ENCODE measurements around the gene NUDT3.
"Not testable (repeated sequence)": the region's sequence is repeated elsewhere in the genome, so short reads cannot be mapped to it uniquely, and the experiment has no call there.

Gene NUDT3

GRCh38 chr6:34281702-34282334 is 110.7 kb downstream of the NUDT3 start:
- no peak for DNase-seq

DNA sequence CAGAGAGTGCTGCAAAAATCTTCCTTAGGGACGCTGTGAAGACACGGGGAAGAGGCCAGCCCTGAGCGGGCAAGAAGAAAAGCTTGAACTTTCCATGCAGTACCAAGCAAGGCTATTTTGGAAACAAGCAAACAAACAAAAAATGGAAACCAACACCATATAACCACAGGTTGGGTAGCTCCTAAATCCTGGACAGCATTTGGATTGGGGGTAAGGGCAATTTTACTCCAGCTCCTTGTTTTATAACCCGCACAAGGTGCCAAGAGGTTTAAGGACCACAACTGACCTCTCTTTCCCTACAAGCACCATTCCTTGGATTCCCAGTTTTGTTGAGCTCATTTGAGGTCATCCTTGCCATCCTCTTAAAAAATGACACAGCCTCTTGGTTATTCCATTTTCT is 112.3 kb downstream of the NUDT3 start:
- no peak for DNase-seq

DNA sequence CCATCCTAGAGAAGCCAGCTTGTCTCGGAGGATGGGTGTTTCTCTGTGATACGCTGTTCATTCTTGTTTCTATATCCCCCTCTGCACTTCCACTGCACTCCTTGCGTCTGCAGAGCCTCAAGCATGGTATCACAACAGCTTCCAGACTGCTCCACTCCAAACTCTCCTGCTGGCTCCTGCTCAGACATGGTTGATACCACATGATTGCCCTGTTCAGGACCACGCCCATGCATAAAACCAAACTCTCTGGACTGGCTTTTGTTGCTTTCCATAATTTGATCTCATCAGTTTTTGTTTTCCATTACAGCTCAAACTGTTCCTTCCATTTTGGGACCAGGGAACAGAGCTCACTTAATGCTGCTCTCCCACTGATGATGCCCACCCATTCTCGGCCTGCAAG is 113.6 kb downstream of the NUDT3 start:
- DNase-seq, result no peak

GRCh38 chr6:34277763-34278112 is 114.7 kb downstream of the NUDT3 start:
- no peak for DNase-seq

DNA sequence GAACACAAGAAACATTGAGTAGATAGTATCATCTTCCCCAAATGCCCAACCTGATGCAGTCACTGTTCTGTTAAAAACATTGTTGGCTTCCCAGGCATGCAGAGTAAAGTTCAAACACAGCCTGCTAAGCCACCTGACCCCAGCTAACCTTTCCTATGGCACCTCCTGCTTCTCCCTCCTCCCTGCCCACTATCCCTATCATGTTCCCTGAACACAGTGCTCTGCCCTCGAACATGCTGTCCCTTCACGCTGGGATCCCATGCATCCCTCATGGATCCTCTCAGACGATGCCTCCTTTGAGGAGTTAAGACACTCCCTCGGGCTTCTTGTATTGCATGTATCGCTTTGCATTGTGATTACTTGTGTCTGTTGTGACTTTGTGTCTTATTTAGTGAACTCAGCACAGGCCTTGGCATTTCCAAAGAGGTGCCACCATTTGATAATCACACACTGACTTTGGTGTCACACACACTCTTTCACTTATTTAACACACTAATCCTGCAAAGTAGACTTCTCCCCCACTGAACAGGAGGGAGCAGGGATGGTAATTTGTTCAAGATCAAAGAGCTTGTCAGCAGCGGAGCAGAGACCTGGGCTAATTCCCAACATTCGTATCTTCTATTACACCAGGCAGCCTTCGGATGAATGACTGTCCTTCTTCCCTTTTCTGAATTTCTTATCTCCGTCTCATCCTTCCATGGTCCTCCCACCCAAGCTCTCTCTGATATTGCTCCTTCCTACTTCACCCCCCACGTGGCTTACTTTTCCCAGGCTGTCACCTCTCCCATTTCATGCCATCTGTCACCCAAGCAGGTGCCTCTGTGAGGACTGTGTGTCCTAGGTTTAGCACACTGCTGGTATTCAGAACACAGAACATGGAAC is 115.3 kb downstream of the NUDT3 start:
- DNase-seq, result no peak

DNA sequence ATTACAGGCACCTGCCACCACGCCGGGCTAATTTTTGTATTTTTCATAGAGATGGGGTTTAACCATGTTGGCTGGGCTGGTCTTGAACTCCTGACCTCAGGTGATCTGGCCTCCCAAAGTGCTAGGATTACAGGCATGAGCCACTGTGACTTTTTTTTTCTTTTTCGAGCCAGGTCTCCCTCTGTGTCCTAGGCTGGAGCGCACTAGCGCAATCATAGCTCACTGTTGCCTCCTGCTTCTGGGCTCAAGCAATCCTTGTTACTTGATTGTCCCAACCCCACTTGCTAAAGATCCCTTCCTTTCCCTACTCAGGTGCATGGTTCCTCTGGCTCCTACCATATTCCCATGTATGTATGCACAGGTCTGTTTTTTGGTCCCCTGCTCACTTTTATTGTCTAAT is 116.3 kb downstream of the NUDT3 start:
- DNase-seq, result no peak

DNA sequence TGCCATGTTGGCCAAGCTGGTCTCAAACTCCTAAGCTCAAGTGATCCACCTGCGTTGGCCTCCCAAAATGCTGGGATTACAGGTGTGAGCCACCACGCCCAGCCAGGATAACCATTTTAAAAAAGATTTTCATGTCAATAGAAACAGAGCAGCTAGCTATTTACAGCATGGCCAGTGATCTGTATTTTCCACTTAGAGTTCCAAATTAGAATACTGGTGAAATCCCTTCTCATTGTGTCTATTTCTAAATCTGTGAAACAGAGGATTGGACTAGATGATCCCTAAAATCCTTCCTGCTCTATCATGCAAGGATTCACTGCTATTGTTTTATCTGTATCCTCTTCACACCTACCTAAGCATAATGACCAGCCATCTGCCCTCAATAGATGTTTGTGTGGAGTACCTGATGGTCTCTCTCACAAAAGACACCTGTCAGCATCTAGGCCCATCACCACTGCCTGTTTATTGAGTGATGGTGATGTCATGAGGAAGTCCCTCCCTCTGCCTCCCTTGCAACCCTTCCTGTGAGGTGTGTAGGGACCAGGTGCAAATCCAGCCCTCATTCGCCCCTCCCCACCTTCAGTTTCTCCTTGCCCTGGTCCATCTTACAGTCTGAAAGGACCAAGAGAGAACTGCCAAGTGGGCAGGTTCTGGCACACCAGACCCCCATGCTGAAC is 117.2 kb downstream of the NUDT3 start:
- DNase-seq, result no peak

- DNase-seq, result no peak
Measured at GRCh38 chr6:34274129-34274528, 118.3 kb downstream of the NUDT3 start.

GRCh38 chr6:34273242-34273805 is 119.1 kb downstream of the NUDT3 start:
- DNase-seq, result no peak

GRCh38 chr6:34272013-34272926 is 120.2 kb downstream of the NUDT3 start:
- DNase-seq, result no peak

DNA sequence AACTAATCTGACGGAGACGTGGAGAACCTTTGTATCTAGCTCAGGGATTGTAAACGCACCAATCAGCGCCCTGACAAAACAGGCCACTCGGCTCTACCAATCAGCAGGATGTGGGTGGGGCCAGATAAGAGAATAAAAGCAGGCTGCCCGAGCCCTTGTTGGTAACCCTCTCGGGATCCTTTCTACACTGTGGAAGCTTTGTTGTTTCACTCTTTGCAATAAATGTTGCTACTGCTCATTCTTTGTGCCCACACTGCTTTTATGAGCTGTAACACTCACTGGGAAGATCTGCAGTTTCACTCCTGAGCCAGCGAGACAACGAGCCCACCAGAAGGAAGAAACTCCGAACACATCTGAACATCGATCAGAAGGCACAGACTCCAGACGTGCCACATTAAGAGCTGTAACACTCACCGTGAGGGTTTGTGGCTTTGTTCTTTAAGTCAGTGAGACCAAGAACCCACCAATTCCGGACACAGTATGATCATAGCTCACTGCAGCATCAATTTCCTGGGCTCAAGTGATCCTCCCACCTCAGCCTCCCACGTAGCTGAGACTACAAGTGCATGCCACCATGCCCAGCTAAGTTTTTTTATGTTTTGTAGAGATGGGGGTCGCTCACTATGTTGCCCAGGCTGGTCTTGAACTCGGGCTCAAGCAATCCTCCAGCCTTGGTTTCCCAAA is 122.7 kb downstream of the NUDT3 start:
- DNase-seq, result not testable (repeated sequence)

- not testable (repeated sequence) for DNase-seq
Measured at GRCh38 chr6:34269132-34269531, 123.3 kb downstream of the NUDT3 start.

- no peak for DNase-seq
Measured at GRCh38 chr6:34267746-34268145, 124.7 kb downstream of the NUDT3 start.

- not testable (repeated sequence) for DNase-seq
Measured at GRCh38 chr6:34263484-34263883, 129.0 kb downstream of the NUDT3 start.

DNA sequence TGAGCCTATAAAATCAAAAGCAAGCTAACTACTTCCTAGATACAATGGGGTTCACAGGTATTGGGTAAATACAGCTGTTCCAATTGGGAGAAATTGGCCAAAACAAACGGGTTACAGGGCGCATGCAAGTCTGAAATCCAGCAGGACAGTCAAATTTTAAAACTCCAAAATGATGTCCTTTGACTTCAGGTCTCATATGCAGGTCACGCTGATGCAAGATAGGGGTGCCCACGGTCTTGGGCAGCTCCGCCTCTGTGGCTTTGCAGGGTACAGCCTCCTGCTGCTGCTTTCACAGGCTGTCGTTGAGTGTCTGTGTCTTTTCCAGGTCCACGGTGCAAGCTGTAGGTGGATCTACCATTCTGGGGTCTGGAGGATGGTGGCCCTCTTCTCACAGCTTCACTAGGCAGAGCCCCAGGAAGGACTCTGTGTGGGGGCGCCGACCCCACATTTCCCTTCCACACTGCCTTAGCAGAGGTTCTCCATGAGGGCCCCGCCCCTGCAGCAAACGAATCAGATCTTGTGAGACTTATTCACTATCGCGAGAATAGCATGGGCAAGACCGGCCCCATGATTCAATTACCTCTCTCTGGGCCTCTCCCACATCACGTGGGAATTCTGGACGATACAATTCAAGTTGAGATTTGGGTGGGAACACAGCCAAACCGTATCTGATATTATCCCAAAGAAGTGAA is 131.7 kb downstream of the NUDT3 start:
- no peak for DNase-seq

- no peak for DNase-seq
Measured at GRCh38 chr6:34259529-34260069, 132.9 kb downstream of the NUDT3 start.

DNA sequence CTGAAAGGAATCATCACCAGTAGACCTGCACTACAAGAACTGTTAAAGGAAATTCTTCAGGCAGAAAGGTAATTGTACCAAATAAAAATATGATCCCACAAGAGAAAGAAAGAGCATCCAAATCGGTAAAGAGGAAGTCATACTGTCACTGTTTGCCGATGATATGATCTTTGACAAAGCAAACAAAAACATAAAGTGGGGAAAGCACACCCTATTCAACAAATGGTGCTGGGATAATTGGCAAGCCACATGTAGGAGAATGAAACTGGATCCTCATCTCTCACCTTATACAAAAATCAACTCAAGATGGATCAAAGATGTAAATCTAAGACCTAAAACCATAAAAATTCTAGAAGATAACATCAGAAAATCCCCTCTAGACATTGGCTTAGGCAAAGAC is 140.1 kb downstream of the NUDT3 start:
- peak; percentile 61 for DNase-seq

GRCh38 chr6:34249469-34250261 is 142.8 kb downstream of the NUDT3 start:
- DNase-seq, result no peak

DNA sequence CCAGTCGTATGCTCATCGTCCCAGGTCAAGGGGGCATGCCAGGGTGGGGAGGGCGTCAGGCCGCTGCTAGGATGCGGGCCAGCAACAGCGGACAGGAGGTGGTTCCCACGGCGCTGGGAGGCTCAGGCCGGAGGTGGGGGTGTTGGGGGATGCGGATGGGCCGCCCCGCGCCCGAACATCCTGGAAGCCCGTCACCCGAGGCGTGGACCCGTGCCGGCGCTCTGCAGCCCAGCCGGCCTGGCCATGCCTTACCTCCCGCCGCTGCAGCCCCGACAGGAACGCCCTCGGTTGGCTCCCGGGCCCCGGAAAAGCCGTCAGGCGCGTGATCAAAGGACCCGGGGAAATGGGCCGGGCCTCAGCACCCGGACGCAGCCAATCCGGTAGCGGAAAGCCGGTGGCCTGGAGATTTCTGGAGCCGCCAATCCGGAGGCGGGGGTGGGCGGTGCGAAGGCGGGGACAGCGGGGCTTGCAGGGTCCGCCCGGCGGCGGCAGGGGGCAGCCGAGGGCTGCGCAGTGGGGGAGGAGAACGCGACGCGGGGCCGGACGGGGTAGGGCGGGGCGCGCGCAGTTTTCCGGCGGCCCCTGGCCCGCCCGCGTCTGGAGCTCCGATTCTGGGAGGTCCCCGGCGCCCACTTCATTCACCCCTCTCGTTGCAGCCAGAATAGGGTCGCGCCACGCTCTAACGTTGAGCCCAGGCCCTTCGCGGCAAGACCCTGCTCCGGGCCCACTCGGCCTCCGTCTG is 143.6 kb downstream of the NUDT3 start, which contains the start of gene SMIM29:
SMIM29 (minus strand) TSS at position 280 of the 742 bp plus-strand sequence. CDS start 1,215 bp downstream, outside the sequence.
- DNase-seq, result peak; percentile 95

Measured in NCI-H748 treated with DMSO at 0.1 percent for 48 hours (cell line).